Stimulated activated naive CD4-positive, alpha-beta T cell treated with Interleukin-2 at 50 U/mL for 16 hours (primary cell): Measurements from ENCODE around the gene PCDHA10.
"Not testable (repeated sequence)": the region's sequence is repeated elsewhere in the genome, so short reads cannot be mapped to it uniquely, and the experiment has no call there.

Experiments
- DNase-seq: peaks from one replicate; lab custom pipeline; 2025; lab: John Stamatoyannopoulos, UW

The PCDHA10 gene

DNA sequence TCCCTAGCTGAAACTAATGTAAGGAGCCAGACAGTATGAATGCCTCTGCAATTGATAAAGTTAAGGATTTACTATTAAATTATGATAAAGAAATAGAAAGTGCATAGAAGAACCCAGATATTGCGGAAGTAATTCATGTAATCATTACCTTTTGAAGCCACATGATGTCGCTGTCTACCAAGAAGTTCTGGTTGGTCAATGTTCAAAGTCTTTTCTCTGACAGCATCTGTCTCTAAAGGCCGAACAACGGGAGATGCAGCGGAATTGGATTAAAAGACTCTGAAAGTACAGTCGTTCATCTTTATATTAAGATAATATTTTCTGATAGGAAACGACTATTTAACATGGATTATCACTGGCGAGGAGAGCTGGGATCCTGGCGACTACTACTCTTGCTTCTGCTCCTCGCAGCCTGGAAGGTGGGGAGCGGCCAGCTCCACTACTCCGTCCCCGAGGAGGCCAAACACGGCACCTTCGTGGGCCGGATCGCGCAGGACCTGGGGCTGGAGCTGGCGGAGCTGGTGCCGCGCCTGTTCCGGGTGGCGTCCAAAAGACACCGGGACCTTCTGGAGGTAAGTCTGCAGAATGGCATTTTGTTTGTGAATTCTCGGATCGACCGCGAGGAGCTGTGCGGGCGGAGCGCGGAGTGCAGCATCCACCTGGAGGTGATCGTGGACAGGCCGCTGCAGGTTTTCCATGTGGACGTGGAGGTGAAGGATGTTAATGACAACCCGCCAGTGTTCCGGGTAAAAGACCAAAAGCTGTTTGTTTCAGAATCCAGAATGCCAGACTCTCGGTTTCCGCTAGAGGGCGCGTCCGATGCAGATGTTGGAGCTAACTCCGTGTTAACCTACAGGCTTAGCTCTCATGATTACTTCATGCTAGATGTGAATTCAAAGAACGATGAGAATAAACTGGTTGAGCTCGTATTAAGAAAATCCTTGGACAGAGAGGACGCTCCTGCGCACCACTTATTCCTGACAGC, 14.4 kb upstream of the PCDHA10 start, which contains the start of gene PCDHA8:
Gene PCDHA8 (plus strand): TSS at position 210 of the 985 bp plus-strand sequence. CDS start 135 bp downstream, at position 345.
- no peak for DNase-seq

DNA sequence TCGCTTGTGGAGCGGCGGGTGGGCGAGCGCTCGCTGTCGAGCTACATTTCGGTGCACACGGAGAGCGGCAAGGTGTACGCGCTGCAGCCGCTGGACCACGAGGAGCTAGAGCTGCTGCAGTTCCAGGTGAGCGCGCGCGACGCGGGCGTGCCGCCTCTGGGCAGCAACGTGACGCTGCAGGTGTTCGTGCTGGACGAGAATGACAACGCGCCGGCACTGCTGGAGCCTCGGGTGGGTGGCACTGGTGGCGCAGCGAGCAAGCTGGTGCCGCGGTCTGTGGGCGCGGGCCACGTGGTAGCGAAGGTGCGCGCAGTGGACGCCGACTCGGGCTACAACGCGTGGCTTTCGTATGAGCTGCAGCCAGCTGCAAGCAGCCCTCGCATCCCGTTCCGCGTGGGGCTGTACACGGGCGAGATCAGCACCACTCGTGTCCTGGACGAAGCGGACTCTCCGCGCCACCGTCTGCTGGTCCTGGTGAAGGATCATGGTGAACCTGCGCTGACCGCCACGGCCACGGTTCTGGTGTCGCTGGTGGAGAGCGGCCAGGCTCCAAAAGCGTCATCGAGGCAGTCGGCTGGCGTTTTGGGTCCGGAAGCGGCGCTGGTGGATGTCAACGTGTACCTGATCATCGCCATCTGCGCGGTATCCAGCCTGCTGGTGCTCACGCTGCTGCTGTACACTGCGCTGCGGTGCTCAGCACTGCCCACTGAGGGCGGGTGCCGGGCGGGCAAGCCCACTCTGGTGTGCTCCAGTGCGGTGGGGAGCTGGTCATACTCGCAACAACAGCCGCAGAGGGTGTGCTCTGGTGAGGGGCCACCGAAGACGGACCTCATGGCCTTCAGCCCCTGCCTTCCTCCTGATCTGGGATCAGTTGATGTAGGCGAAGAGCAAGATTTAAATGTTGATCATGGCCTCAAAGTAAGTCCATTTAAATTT, 12.6 kb upstream of the PCDHA10 start:
- DNase-seq: no peak

GRCh38 chr5:140848139-140849102, 7.3 kb upstream of the PCDHA10 start, which contains the start of gene PCDHA9:
Gene PCDHA9, plus strand, starts transcription at chr5:140848382. Its CDS starts 114 bp downstream, at chr5:140848496.
- not testable (repeated sequence) for DNase-seq

DNA sequence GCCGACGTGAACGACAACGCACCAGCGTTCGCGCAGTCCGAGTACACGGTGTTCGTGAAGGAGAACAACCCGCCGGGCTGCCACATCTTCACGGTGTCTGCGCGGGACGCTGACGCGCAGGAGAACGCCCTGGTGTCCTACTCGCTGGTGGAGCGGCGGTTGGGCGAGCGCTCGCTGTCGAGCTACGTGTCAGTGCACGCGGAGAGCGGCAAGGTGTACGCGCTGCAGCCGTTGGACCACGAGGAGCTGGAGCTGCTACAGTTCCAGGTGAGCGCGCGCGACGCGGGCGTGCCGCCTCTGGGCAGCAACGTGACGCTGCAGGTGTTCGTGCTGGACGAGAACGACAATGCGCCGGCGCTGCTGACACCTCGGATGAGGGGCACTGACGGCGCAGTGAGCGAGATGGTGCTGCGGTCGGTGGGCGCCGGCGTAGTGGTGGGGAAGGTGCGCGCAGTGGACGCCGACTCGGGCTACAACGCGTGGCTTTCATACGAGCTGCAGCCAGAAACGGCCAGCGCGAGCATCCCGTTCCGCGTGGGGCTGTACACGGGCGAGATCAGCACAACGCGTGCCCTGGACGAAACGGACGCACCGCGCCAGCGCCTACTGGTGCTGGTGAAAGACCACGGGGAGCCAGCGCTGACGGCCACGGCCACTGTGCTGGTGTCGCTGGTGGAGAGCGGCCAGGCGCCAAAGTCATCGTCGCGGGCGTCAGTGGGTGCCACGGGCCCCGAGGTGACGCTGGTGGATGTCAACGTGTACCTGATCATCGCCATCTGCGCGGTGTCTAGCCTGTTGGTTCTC, 5.7 kb upstream of the PCDHA10 start:
- not testable (repeated sequence) for DNase-seq

GRCh38 chr5:140857177-140857986, 1.7 kb downstream of the PCDHA10 start:
- DNase-seq: no peak

DNA sequence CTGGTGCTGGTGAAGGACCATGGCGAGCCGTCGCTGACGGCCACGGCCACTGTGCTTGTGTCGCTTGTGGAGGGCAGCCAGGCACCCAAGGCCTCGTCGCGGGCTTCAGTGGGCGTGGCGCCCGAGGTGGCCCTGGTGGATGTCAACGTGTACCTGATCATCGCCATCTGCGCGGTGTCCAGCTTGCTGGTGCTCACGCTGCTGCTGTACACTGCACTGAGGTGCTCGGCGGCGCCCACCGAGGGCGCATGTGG, 2.2 kb downstream of the PCDHA10 start:
- no peak for DNase-seq

- DNase-seq: no peak
These were observed 7.0 kb downstream of the PCDHA10 start for GRCh38 chr5:140862441-140863295.

DNA sequence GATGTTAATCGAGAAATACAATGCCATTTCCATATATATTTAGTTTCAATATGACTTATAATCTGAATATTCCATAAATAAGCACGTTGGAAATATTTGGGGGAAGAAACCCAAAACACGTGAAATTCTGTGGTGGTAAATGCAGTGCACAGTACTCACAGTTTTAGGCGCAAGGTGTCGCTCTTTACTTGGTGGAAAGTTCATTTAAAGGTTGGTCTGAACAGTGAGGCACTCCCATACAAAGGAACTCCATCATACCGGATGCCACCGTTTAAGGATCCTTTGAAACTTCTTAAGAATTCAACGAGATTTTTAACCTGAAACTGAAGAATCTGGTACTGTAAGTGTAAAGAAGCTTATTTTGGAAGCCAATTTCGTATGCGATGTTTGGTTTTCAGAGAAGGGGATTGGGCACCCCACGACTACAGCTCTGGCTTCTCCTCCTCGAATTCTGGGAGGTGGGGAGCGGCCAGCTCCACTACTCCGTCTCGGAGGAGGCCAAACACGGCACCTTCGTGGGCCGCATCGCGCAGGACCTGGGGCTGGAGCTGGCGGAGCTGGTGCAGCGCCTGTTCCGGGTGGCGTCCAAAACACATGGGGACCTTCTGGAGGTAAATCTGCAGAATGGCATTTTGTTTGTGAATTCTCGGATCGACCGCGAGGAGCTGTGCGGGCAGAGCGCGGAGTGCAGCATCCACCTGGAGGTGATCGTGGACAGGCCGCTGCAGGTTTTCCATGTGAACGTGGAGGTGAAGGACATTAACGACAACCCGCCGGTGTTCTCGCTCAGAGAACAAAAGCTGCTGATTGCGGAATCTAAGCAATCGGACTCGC, 13.2 kb downstream of the PCDHA10 start, which contains the start of gene PCDHA11:
Gene PCDHA11 (plus strand): TSS at position 237 of the 834 bp plus-strand sequence. CDS start 147 bp downstream, at position 384.
- no peak for DNase-seq

DNA sequence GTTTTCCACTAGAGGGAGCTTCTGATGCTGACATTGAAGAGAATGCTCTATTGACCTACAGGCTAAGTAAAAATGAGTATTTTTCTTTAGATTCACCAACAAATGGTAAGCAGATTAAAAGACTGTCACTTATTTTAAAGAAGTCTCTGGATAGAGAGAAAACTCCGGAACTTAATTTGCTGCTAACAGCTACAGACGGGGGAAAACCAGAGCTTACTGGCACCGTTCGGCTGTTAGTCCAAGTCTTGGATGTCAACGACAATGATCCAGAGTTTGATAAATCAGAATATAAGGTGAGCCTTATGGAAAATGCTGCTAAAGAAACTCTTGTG, 13.8 kb downstream of the PCDHA10 start:
- DNase-seq: no peak

DNA sequence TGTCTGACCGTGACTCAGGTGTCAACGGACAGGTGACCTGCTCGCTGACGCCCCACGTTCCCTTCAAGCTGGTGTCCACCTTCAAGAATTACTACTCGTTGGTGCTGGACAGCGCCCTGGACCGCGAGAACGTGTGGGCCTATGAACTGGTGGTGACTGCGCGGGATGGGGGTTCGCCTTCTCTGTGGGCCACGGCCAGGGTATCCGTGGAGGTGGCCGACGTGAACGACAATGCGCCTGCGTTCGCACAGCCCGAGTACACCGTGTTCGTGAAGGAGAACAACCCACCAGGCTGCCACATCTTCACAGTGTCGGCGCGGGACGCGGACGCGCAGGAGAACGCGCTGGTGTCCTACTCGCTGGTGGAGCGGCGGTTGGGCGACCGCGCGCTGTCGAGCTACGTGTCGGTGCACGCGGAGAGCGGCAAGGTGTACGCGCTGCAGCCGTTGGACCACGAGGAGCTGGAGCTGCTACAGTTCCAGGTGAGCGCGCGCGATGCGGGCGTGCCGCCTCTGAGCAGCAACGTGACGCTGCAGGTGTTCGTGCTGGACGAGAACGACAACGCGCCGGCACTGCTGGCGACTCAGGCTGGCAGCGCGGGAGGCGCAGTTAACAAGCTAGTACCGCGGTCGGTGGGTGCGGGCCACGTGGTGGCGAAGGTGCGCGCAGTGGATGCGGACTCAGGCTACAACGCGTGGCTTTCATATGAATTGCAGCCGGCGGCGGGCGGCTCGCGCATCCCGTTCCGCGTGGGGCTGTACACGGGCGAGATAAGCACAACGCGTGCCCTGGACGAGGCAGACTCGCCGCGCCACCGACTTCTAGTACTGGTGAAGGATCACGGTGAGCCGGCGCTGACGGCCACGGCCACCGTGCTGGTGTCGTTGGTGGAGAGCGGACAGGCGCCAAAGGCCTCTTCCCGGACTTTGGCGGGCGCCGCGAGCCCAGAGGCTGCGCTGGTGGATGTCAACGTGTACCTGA, 14.8 kb downstream of the PCDHA10 start:
- DNase-seq: no peak

- DNase-seq: no peak
These were observed 19.7 kb downstream of the PCDHA10 start, which contains the start of gene PCDHA12 for GRCh38 chr5:140875085-140876065. Gene PCDHA12, plus strand, starts transcription at chr5:140875308. Its CDS starts 165 bp downstream, at chr5:140875473.

- not testable (repeated sequence) for DNase-seq
These were observed 21.0 kb downstream of the PCDHA10 start for GRCh38 chr5:140876541-140877261.

DNA sequence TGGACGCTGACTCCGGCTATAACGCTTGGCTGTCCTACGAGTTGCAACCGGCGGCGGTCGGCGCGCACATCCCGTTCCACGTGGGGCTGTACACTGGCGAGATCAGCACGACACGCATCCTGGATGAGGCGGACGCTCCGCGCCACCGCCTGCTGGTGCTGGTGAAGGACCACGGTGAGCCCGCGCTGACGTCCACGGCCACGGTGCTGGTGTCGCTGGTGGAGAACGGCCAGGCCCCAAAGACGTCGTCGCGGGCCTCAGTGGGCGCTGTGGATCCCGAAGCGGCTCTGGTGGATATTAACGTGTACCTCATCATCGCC, 21.5 kb downstream of the PCDHA10 start:
- DNase-seq: no peak

DNA sequence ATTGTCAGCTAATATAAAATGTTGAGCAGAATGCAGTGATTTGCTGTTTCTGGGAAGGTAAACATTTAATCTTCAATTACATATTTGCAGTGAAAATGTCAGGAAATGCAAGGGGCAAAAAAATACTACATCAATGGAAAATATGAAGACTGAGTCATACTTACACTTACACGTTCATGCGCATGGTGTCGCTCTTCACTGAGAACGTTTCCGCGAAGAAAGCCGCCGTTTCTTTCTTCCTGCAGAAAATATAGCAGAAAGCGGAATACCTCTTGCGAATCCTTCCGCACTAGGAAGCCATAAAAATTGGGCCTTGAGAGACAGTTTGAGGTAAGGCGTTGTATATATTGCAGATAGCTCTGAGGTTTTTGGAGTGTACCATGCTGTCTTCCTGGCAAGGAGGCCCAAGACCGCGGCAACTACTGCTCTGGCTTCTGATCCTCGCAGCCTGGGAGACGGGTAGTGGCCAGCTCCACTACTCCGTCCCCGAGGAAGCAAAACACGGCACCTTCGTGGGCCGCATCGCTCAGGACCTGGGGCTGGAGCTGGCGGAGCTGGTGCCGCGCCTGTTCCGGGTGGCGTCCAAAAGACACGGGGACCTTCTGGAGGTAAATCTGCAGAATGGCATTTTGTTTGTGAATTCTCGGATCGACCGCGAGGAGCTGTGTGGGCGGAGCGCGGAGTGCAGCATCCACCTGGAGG, 26.3 kb downstream of the PCDHA10 start, which contains the start of gene PCDHA13:
Gene PCDHA13 (plus strand): TSS at position 236 of the 702 bp plus-strand sequence. CDS start 145 bp downstream, at position 381.
- DNase-seq: no peak
